GM12864 (cell line): ENCODE data around the gene PROX2.

Experiments used
- DNase-seq: peaks from one replicate; pipeline ENCODE4 v3.0.0-alpha.2; 2011; ENCODE audit warnings: low read depth
- H3K4me3 ChIP-seq: 2 replicates; pipeline ENCODE4 v1.5.1; 2011; ENCODE audit warnings: mild to moderate bottlenecking, low read depth, low read length, control low read depth
- CTCF ChIP-seq: IDR thresholded peaks from 2 replicates; pipeline ENCODE4 v1.5.1; 2011; ENCODE audit warnings: low read depth, mild to moderate bottlenecking, moderate library complexity, low read length, control low read depth, inconsistent platforms; ENCODE audit errors: missing control alignments

Gene PROX2

GRCh38 chr14:74859757-74860552, 16.0 kb downstream of the PROX2 start:
- DNase-seq, result no peak
- TF ChIP-seq CTCF, result no peak

GRCh38 chr14:74858022-74858421, 17.9 kb downstream of the PROX2 start:
- no peak for TF ChIP-seq CTCF
- DNase-seq, result no peak
- H3K4me3 ChIP-seq, result no peak overlapping the region

More at GRCh38 chr14:74859757-74860552, 16.0 kb downstream of the PROX2 start:
- H3K4me3 ChIP-seq, result no peak overlapping the region

- no peak overlapping the region for H3K4me3 ChIP-seq
- no peak for DNase-seq
- no peak for TF ChIP-seq CTCF
Observed at GRCh38 chr14:74856366-74856765, 19.6 kb downstream of the PROX2 start.

GRCh38 chr14:74855945-74856344, 20.0 kb downstream of the PROX2 start:
- no peak overlapping the region for H3K4me3 ChIP-seq
- DNase-seq, result no peak
- no peak for TF ChIP-seq CTCF

- no peak overlapping the region for H3K4me3 ChIP-seq
- TF ChIP-seq CTCF, result no peak
- DNase-seq, result no peak
Observed at GRCh38 chr14:74855021-74855420, 20.9 kb downstream of the PROX2 start.

GRCh38 chr14:74853581-74853980, 22.4 kb downstream of the PROX2 start:
- no peak for DNase-seq
- no peak for TF ChIP-seq CTCF
- H3K4me3 ChIP-seq, result no peak overlapping the region
